CD4-positive, alpha-beta T cell (primary cell): ENCODE measurements around the gene DISP3. TPM values are rescaled to one million over a fixed set of nuclear protein-coding genes. Genes with fewer than 3 reads are reported as not detected.

Experiments used
- ATAC-seq: fragments of 200-7000 bp; cut with Tn5 transposase; one replicate; pipeline ENCODE4 v1.10.0; 2022; ENCODE audit warnings: mild to moderate bottlenecking; ENCODE audit not compliant: poor library complexity
- CTCF ChIA-PET: fragments of 350-600 bp; sonication (Branson Sonifier 250); formaldehyde crosslinking; loops from one replicate; lab custom pipeline; 2021; ENCODE audit warnings: antibody characterized with exemption, inconsistent platforms; lab: Charles Lee
- POLR2A ChIA-PET: fragments of 350-600 bp; sonication (Branson Sonifier 250); formaldehyde crosslinking; loops from one replicate; lab custom pipeline; 2021; ENCODE audit warnings: antibody characterized with exemption, inconsistent platforms; lab: Charles Lee
- DNase-seq, 14 experiments: peaks; one replicate each; pipeline ENCODE4 v3.0.0-alpha.2; 2013 to 2020; ENCODE audit warnings: mixed read lengths in 2 of 14
- H3K27ac ChIP-seq, 2 donors: one replicate each; pipeline versions ENCODE4 v1.5.1 to v1.7.0; 2013; ENCODE audit warnings: low read length in 2 of 2, low read depth in 1 of 2, mild to moderate bottlenecking in 1 of 2
- H3K27me3 ChIP-seq, 2 experiments: 1 replicate in 1 of 2; 2 replicates in 1 of 2; pipeline versions ENCODE4 v1.6.1 to v1.7.0; 2013; ENCODE audit warnings: low read length in 2 of 2, control low read depth in 1 of 2, mild to moderate bottlenecking in 1 of 2, moderate library complexity in 1 of 2; ENCODE audit not compliant: insufficient read depth in 2 of 2, control insufficient read depth in 1 of 2
- H3K36me3 ChIP-seq: one replicate; pipeline ENCODE4 v1.6.1; 2013; ENCODE audit warnings: low read length, control low read depth; ENCODE audit not compliant: insufficient read depth
- H3K4me1 ChIP-seq: one replicate; pipeline ENCODE4 v1.6.1; 2013; ENCODE audit warnings: low read length, control low read depth; ENCODE audit not compliant: insufficient read depth
- H3K4me3 ChIP-seq: one replicate; pipeline ENCODE4 v1.5.1; 2013; ENCODE audit warnings: mild to moderate bottlenecking, low read length, moderate library complexity
- H3K9me3 ChIP-seq, 2 experiments: 1 replicate in 1 of 2; 2 replicates in 1 of 2; pipeline versions ENCODE4 v1.6.1 to v1.7.0; 2013; ENCODE audit warnings: low read length in 2 of 2, mild to moderate bottlenecking in 2 of 2, control low read depth in 1 of 2, moderate library complexity in 1 of 2; ENCODE audit not compliant: control insufficient read depth in 1 of 2, insufficient read depth in 1 of 2
- H3K27ac Mint-ChIP-seq: one replicate; pipeline ENCODE4 v1.8.0; 2020; ENCODE audit warnings: mixed read lengths
- H3K27me3 Mint-ChIP-seq: one replicate; pipeline ENCODE4 v1.8.0; 2021; ENCODE audit warnings: mixed read lengths
- H3K36me3 Mint-ChIP-seq: one replicate; pipeline ENCODE4 v1.8.0; 2021; ENCODE audit warnings: low read depth, mixed read lengths
- H3K4me1 Mint-ChIP-seq: one replicate; pipeline ENCODE4 v1.8.0; 2021; ENCODE audit warnings: low read depth, mixed read lengths
- H3K4me3 Mint-ChIP-seq: one replicate; pipeline ENCODE4 v1.8.0; 2020; ENCODE audit warnings: mild to moderate bottlenecking, mixed read lengths
- H3K9me3 Mint-ChIP-seq: one replicate; pipeline ENCODE4 v1.8.0; 2020; ENCODE audit warnings: mixed read lengths
- intact Hi-C, 2 experiments: fragments of 100-400 bp; cut with DNase I in 1 of 2; cut with micrococcal nuclease in 1 of 2; formaldehyde crosslinking; loops; one replicate each; pipeline versions ENCODE4 v1.15.1 to v1.9.0; 2023 to 2025; cut with DNase I, micrococcal nuclease
- total RNA-seq, 174 experiments: library from RNA in 2 of 174; stranded (reverse) in 2 of 174; gene quantifications; one replicate each; pipeline ENCODE4 v1.2.3 and lab custom pipeline; 2021 to 2026
- TF ChIP-seq, protein P1 (sequence below): fragments of 200-600 bp; IDR thresholded peaks from one replicate; pipeline ENCODE4 v1.8.0; 2022; ENCODE audit warnings: antibody characterized with exemption, mild to moderate bottlenecking

Gene DISP3
- total RNA-seq, 2 experiments from 2014 or later, result 0.55 to 0.56 TPM

DNA sequence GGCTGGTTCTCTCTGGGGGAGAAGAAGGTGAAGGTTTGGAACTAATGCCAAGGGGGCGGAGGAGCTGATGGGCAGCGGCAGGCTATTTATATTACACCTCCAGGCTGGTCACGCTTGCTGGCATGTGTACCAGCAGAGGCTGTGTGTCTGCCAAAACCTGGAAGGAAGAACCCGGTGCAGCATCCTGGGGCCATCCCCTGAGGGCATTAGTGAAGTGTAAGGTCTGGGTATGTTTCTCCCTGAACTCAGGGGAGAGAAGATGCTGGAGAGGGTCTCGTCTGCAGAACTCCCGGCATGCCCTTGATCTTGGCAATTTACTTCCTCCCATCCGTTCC lies 5.3 kb downstream of the DISP3 start:
- TF ChIP-seq, protein P1, sequence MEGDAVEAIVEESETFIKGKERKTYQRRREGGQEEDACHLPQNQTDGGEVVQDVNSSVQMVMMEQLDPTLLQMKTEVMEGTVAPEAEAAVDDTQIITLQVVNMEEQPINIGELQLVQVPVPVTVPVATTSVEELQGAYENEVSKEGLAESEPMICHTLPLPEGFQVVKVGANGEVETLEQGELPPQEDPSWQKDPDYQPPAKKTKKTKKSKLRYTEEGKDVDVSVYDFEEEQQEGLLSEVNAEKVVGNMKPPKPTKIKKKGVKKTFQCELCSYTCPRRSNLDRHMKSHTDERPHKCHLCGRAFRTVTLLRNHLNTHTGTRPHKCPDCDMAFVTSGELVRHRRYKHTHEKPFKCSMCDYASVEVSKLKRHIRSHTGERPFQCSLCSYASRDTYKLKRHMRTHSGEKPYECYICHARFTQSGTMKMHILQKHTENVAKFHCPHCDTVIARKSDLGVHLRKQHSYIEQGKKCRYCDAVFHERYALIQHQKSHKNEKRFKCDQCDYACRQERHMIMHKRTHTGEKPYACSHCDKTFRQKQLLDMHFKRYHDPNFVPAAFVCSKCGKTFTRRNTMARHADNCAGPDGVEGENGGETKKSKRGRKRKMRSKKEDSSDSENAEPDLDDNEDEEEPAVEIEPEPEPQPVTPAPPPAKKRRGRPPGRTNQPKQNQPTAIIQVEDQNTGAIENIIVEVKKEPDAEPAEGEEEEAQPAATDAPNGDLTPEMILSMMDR, result no peak
- Histone ChIP-seq H3K27ac (no peak overlapping the region), H3K4me3 (no peak overlapping the region), H3K9me3 (peaks cover 0 to 17% of the 10 kb centered on the region in 2 experiments), H3K27me3 (peaks cover 34 to 43% of the 10 kb centered on the region in 2 experiments), H3K36me3 (no peaks in the 10 kb centered on the region), H3K4me1 (peaks cover 11% of the 10 kb centered on the region)
- no peaks in the 10 kb centered on the region for H3K36me3 Mint-ChIP-seq
- H3K9me3 Mint-ChIP-seq, result peaks cover 2% of the 10 kb centered on the region
- H3K27ac Mint-ChIP-seq, result no peak overlapping the region
- intact Hi-C loops, result no loop called here
- ChIA-PET POLR2A (no interaction called here), CTCF (no interaction called here)
- no peak overlapping the region for H3K4me3 Mint-ChIP-seq
- H3K4me1 Mint-ChIP-seq, result peaks cover 11% of the 10 kb centered on the region
- ATAC-seq, result no peak
- H3K27me3 Mint-ChIP-seq, result peaks cover 59% of the 10 kb centered on the region
- no peak for DNase-seq

DNA sequence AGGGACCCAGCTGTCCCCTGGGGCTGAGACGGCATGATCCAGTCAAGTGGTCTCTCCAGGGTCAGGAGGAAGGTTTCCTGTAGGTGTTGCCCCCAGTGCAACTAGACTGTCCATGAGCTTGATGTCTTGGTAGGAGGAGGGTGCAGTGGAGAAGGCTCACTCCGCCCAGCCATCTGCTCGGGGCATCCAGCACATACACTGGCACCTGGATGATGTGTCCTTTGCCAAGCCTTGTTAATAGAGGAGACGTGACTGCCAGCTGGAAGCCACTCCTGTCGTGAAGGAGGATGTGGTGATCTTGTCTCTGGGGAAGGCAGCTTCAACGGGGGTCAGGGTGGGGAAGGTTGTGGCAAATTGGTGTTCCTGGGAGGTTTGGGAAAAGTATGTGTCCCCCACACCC lies 6.2 kb downstream of the DISP3 start:
- no peak overlapping the region for H3K4me3 ChIP-seq
- Mint-ChIP-seq H3K27me3 (peaks cover 56% of the 10 kb centered on the region), H3K4me3 (no peak overlapping the region), H3K36me3 (no peaks in the 10 kb centered on the region), H3K27ac (no peak overlapping the region), H3K9me3 (peaks cover under 1% of the 10 kb centered on the region), H3K4me1 (peaks cover 9% of the 10 kb centered on the region)
- DNase-seq (no peak), ATAC-seq (no peak)
- TF ChIP-seq, protein P1, result no peak
- no peak overlapping the region for H3K27ac ChIP-seq
- peaks cover 27 to 34% of the 10 kb centered on the region in 2 experiments for H3K27me3 ChIP-seq
- H3K9me3 ChIP-seq, result peaks cover 0 to 9% of the 10 kb centered on the region in 2 experiments
- peaks cover 2% of the 10 kb centered on the region for H3K4me1 ChIP-seq
- POLR2A ChIA-PET, result no interaction called here
- CTCF ChIA-PET, result no interaction called here
- H3K36me3 ChIP-seq, result no peaks in the 10 kb centered on the region
- intact Hi-C loops, result no loop called here

DNA sequence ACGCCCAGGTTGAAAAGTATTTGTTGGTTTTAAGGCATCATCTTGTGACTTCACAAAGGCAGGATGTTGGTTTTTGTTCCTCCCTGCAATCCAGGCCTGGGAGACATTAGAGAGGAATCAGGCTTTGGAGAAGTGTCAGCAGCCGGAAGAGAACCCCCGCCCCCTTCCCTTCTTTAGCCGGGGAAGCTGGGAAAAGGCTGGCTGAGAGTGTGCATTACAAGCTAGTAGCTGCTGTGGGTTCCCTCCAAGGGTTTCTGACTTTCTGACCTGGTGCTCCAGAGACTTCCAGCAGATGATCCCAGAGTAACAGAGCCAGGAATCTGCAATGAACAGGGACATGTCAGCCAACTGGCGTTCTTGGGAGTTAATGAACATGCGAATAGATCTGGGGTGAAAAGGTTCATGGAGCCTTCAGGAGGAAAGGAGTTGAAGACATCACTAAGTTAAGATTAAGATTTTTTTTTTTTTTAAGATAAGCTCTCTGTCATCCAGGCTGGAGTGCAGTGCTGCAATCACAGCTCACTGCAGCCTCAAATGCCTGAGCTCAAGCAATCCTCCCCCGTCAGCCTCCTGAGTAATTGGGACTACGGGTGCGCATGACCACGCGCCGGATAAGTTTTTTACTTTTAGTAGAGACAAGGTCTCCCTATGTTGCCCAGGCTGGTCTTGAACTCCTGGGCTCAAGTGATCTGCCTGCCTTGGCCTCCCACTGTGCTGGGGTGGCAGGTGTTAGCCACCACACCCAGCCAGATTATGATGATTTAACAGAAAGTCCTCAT lies 7.5 kb downstream of the DISP3 start:
- CTCF ChIA-PET, result no interaction called here

More for the DNA sequence above, 7.5 kb downstream of the DISP3 start:
- no peaks in the 10 kb centered on the region for H3K9me3 Mint-ChIP-seq
- peaks cover 20 to 24% of the 10 kb centered on the region in 2 experiments for H3K27me3 ChIP-seq
- H3K4me1 Mint-ChIP-seq, result no peaks in the 10 kb centered on the region
- H3K36me3 Mint-ChIP-seq, result no peaks in the 10 kb centered on the region
- H3K4me3 ChIP-seq, result no peak overlapping the region
- no peaks in the 10 kb centered on the region for H3K4me1 ChIP-seq
- no peaks in the 10 kb centered on the region for H3K36me3 ChIP-seq
- peaks cover 0 to 4% of the 10 kb centered on the region in 2 experiments for H3K9me3 ChIP-seq
- no peak overlapping the region for H3K4me3 Mint-ChIP-seq
- no peak overlapping the region for H3K27ac ChIP-seq
- POLR2A ChIA-PET, result no interaction called here
- intact Hi-C loops, result no loop called here
- TF ChIP-seq, protein P1, result no peak
- peaks cover 44% of the 10 kb centered on the region for H3K27me3 Mint-ChIP-seq
- ATAC-seq, result no peak
- H3K27ac Mint-ChIP-seq, result no peak overlapping the region
- no peak for DNase-seq
